22Rv1 (cell line): Measurements from ENCODE around the gene TJAP1.

Source experiments
- CTCF ChIP-seq: fragments of 450-650 bp; IDR thresholded peaks from 2 replicates; pipeline ENCODE4 v1.5.1; 2017; ENCODE audit warnings: mild to moderate bottlenecking
- ZFX ChIP-seq: fragments of 450-650 bp; IDR thresholded peaks from 2 replicates; pipeline ENCODE4 v1.6.1; 2017; ENCODE audit warnings: antibody characterized with exemption, borderline replicate concordance

GRCh38 chr6:43504756-43505593 lies 27.6 kb downstream of the TJAP1 start:
- TF ChIP-seq CTCF (no peak), ZFX (no peak)
